HG02938 (cell line): ENCODE results near the gene C10orf67.
A peak's percentile ranks its signal among the peaks of the same experiment; 100 is the strongest.
"Not testable (repeated sequence)": the region's sequence is repeated elsewhere in the genome, so short reads cannot be mapped to it uniquely, and the experiment has no call there.

ENCODE experiments used
- ATAC-seq: cut with Tn5 transposase; IDR thresholded peaks from one replicate; pipeline ENCODE4 v1.9.1; 2021; ENCODE audit warnings: mild to moderate bottlenecking, moderate library complexity; ENCODE audit not compliant: unreplicated experiment

Gene C10orf67

GRCh38 chr10:23326544-23327307 is 17.9 kb downstream of the C10orf67 start:
- ATAC-seq, result no peak

DNA sequence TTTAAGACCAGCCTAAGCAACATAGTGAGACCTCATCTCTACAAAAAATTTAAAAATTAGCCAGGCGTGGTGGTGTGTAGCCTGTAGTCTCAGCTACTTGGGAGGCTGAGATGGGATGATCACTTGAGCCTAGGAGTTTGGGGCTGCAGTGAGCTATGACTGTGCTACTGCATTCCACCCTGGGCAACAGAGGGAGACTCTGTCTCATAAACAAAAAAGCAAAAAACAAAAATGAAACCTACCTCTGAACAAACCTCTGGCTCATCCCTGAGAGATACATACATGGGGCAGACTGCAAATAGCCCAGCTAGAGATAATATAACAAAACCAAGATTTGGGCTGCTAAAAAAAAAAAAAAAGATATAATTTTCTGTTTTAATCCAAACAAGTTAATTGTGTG is 19.5 kb downstream of the C10orf67 start:
- ATAC-seq, result peak; percentile 87

- ATAC-seq, result no peak
These were observed 20.2 kb downstream of the C10orf67 start for GRCh38 chr10:23324351-23324750.

GRCh38 chr10:23322082-23322481 is 22.5 kb downstream of the C10orf67 start:
- no peak for ATAC-seq

DNA sequence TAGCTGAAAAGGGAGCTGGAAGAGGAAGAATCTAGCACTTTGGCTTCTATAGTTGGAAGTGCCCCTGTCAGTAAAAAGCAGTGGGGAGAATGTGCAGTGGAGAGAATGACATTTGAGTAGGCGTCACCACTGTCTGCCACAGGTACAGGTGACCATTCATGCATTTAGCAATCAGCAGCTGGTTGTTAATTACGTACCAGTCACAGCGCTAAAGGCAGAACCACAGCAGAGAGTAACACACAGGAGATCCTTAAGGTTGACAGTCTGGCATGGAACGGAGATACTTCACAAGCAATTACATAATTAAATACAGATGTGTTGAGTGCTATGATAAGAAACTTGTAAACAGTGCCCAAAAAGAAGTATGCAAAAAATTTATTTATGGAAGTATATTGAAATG is 24.8 kb downstream of the C10orf67 start:
- no peak for ATAC-seq

DNA sequence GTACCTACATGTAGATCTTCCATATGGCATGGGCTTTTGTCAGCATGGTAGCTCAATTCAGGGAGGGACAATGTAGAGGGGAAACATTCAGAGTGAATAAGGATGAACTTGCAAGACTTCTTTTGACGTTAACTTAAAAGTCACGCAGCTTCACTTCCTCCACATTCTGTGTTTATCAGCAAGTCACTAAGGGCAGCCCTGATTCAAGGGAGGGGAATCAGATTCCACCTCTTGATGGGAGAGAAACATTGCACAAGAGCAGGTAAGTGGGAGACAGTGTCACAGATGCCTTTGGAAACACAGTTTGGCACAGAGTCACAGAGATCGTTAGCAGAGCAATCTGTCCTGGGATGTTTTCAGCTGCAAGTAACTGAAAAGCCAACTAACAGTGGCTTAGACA is 26.2 kb downstream of the C10orf67 start:
- ATAC-seq, result no peak

- ATAC-seq, result no peak
These were observed 27.2 kb downstream of the C10orf67 start for GRCh38 chr10:23317416-23317815.

- ATAC-seq, result no peak
These were observed 28.2 kb downstream of the C10orf67 start for GRCh38 chr10:23316406-23316805.

DNA sequence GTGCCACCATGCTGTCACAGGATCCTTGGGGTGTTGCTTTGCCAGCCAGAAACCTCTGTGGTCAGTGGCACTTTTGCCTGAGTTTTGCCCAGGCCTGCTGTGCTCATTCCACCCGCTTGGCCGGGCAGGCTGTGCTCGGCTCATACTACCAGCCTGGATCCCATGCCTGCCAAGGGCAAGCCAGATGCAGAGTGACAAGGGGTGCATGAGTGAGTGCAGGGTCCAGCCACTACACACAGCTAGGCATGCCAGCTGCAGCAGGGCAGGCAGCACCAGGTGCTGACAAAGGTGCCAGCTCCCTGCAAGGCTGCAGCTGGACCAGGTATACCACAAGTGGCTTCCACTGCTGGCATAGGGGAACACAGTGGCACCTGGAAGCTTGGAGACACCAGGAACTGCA is 28.6 kb downstream of the C10orf67 start:
- ATAC-seq, result no peak

DNA sequence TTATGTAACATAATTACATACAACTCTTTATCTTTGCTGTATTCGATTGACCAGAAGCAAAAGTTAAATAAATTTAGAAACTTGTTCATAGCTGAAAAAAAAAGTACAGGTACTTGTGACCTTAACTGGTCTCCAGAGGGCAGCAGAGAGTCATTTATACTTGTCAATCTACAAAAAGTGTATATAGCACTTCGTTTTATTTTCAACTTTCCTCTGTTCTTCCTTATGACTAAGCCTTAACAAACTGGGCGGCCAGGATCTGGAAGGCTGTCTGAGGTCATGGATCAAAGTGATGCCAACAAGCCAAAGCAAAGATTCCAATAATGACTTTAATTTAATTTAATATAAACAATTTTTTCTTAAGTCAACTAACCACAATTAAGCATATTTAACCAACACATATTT is 29.8 kb downstream of the C10orf67 start:
- peak; percentile 62 for ATAC-seq

DNA sequence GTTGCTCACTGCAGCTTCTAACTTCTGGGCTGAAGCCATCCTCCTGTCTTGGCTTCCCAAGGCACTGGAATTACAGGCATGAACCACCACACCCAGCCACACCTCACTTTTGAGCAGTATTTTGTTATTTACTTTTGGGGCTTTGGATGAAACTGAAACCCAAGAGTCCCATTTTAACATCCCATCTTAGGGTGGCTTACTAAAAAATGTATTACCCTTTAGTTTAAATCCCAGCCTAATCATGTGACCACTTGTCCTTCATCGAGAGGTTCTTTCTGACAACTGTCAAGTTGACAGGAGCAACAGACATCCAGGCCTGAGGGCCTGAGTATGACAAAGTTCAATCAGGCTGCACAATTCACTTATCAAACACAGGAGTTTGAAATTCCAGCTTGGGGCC is 33.6 kb downstream of the C10orf67 start:
- no peak for ATAC-seq

DNA sequence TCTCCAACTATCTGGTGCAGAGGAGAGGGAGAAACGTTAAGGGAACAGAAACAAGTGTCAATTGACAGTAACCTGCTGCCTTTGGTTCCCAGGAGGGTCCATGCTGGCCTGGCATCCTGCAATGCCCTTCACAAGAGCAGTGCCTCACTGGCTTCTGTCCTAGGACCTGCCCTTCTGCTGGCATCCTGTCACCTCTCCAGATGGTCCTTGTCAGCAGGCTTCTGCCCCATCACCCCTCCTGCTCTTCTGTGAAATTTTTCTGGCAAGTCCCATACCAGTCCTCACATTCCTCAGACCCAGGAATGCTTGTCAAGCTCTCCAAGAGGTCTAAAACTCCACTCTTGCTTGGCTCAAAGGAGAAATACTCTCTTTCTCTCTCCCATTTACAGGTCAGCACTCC is 34.2 kb downstream of the C10orf67 start:
- ATAC-seq, result no peak

GRCh38 chr10:23299961-23300360 is 44.6 kb downstream of the C10orf67 start:
- not testable (repeated sequence) for ATAC-seq

DNA sequence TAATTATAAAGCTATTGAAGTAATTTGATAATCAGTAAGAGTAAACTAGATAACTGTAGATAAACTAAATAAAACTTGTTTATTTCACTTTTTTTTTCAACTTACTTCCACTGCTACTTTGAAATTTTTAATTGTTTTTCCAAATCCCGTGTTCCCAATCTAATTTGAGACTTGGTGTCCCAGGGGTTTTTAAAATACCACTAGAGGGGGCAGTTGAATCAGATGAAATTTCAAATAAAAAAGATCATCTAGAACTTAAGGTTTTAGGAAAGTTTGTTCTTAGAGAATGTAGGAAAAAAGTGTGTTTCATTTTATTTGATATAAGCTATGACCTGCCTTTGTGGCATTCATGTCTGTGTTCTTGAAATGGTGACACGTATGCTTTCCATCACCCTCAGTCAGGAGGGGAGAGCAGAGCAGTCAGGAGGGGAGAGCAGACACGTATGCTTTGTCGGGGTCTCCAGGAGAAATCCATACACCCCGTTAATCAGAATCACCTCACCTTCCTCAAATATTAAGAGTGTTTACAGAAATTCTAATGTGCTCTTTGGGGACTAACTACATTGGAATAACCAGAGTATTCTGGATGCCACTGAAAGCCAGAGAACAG is 49.9 kb downstream of the C10orf67 start:
- no peak for ATAC-seq

DNA sequence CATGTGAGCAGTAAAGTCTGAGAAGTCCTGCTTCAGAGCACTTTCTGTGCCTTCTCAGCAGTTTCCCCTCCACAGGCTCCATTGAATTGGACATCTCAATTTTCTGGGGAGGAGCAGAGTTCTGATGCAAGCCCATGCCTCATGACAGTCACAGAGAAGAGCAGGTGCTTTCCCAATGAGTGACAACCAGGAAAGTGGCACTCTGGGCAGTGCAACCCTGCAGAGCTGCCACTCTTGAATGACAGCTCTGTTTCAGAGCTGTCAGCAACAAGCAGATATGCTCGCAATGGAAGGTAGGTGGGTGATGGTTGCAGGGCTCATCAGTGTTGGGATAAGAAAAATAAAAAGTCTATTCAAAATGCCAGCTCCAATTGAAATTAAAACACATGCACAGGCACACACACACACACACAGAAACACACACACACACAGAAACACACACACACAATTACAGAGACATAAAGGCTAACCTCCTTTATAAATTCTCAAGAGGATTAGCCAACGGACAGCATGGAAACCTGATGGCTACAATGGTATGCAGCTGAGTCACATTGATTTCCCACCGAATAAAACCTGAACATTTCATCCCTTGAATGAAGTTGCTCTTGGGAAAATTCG is 50.5 kb downstream of the C10orf67 start:
- no peak for ATAC-seq

DNA sequence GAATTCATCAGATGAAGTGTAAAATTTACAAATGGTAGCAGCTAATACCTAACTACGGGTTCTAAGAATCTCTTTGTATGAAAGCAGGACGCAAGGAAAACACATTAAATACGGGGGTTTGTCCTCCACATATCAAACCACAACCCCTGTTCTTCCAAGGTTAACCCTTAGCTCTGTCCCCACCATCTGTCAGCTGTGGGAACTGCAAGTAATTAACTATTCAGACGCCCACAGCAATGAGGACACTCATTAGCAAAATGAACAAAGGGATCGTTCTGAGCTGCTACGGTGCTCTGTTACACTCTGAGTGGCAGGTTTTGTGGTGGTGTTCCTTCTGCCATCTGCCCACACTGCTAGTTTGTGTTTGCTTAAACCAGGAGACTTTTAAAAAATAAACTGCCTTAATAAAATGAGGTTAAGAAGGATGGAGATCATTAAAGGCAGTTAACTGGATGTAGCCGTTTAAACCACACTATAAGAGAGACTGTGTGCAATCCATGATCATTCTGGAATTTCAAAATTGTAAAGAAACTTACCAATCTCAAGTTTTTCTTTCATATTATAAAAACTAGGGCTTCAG is 51.4 kb downstream of the C10orf67 start:
- peak; percentile 87 for ATAC-seq

DNA sequence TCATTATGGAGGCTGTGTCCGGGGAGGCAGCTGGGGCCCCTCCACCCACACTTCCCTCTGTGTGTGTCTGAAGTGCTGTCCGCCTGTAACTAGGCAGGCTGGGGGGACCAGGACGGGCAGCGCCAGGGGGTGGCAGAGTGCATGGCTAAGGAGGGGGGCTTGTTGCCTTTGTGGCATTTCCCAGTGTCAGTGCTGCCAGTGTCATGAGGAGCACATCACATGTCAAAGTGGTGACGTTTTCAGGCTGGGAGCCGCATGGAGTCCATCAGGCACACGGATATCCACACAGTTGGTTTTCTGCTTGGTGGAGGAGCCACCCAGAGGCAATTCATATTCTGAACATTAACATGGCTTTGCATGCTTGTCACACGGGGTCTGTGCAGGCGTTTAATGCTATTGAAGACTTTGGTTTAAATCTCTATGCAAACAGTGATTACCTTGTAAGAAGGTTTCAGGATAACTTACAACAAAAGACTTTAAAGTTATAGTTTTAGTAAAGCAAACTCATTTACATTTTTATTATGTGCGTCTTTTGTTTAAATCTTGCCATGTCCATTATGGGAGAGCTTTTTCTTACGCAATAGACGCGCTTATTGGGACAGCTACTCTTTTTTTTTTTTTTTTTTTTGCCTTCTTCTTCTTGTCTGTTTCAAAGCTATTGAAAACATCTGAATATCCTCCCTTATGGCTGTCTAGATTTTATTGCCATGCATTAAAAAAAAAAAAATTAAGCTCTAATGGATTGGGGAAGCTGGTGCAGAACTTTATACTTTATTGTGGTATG is 52.9 kb downstream of the C10orf67 start:
- ATAC-seq, result no peak

DNA sequence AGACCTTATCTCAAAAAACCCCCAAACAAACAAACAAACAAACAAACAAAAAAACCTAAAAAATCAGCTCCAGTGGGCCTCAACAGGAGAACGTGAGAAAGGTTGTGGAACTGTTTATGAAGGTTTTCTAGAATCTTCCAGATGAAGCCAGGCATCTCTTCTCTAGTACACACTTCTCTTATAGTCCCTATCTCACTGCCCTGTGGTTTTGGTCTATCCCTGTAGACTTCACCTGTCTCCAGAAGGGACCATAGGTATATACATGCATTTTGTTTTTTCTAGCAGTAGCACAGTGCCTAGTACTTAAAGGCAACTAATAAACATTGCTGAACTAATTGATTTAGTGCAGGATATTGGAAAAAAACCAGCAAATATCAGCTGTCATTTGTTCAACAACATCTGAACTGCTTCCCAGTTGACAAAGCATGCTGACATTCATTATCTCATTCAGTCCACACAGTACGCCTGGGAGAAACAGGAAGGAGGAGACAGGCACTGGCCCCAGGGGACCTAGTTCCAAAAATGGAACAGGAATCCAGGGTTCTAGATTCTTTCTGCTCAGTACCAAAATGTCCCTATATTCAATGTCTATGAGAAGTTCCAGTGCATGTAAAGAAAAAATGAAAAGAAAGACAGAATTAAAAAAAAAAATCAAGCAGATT is 59.8 kb downstream of the C10orf67 start:
- ATAC-seq, result no peak

DNA sequence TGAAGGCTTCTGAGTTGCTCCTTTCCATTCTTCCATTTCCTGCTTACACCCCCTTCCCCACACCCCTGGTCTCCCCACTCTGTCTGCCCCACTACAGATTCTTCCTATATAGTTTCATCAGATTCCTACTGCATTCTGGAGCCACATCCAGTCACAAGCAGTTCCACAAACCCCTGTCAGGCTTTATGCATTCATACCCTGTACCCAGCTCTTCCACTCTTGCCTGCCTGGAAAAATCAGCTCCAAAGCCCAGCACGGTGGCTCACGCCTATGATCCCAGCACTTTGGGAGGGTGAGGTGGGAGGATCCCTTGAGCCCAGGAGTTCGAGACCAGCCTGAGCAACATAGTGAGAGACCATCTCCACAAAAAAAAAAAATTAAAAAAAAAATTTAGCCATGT is 60.4 kb downstream of the C10orf67 start:
- ATAC-seq, result no peak

DNA sequence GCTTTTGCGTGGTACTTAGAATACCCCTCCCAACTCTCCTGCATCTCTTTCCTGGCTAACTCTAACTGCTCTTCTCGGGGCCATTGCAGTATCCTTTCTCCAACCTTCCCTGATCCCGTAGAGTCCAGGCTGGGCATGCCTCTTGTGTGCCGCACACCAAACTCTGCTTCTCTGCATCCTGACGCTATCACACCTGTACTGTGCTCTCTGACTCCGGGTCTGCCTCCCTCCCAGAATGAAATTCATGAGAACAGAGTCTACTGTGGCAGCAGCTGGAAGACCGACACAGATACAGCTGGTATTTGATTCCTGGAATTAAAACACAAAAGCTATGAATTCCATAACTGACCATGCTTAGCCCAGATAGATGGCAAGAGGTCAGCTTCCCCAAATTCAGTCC is 60.9 kb downstream of the C10orf67 start:
- no peak for ATAC-seq

GRCh38 chr10:23281044-23281433 is 63.6 kb downstream of the C10orf67 start:
- no peak for ATAC-seq
